Liver (tissue), 9 donors: ENCODE measurements around the gene TAS2R41. TPM values are rescaled to one million over a fixed set of nuclear protein-coding genes. Genes with fewer than 3 reads are reported as not detected.

Source experiments
- DNase-seq: peaks from one replicate; pipeline ENCODE4 v3.0.0-alpha.2; 2017; ENCODE audit warnings: low spot score
- H3K27ac ChIP-seq, 2 donors: one replicate each; pipeline ENCODE4 v1.7.0; 2013; ENCODE audit warnings: inconsistent platforms in 2 of 2, low read length in 2 of 2, control low read depth in 1 of 2, low read depth in 1 of 2, mild to moderate bottlenecking in 1 of 2
- H3K27me3 ChIP-seq, 4 donors: one replicate each; pipeline versions ENCODE4 v1.6.1 to v1.7.0; 2013; ENCODE audit warnings: low read length in 3 of 4, inconsistent platforms in 1 of 4, mild to moderate bottlenecking in 1 of 4, moderate library complexity in 1 of 4; ENCODE audit not compliant: control insufficient read depth in 4 of 4, insufficient read depth in 4 of 4
- H3K36me3 ChIP-seq, 4 donors: one replicate each; pipeline versions ENCODE4 v1.6.1 to v1.7.0; 2013; ENCODE audit warnings: low read length in 3 of 4, mild to moderate bottlenecking in 3 of 4, low read depth in 1 of 4, moderate library complexity in 1 of 4; ENCODE audit not compliant: control insufficient read depth in 4 of 4, insufficient read depth in 3 of 4
- H3K4me1 ChIP-seq, 4 donors: one replicate each; pipeline versions ENCODE4 v1.6.1 to v1.7.0; 2013; ENCODE audit warnings: low read length in 3 of 4, mild to moderate bottlenecking in 3 of 4, moderate library complexity in 1 of 4; ENCODE audit not compliant: control insufficient read depth in 4 of 4, insufficient read depth in 4 of 4
- H3K4me3 ChIP-seq, 3 donors: one replicate each; pipeline versions ENCODE4 v1.6.1 to v1.7.0; 2013; ENCODE audit warnings: low read length in 3 of 3, control low read depth in 1 of 3, low read depth in 1 of 3, mild to moderate bottlenecking in 1 of 3
- H3K9ac ChIP-seq, 2 donors: one replicate each; pipeline ENCODE4 v1.7.0; 2013; ENCODE audit warnings: low read length in 2 of 2, mild to moderate bottlenecking in 2 of 2, moderate library complexity in 2 of 2, control low read depth in 1 of 2, low read depth in 1 of 2
- H3K9me3 ChIP-seq, 4 donors: one replicate each; pipeline versions ENCODE4 v1.6.1 to v1.7.0; 2013; ENCODE audit warnings: low read length in 3 of 4; ENCODE audit not compliant: control insufficient read depth in 4 of 4
- ATF3 ChIP-seq: IDR thresholded peaks from 2 replicates; pipeline ENCODE4 v1.6.1; 2016; ENCODE audit warnings: antibody characterized with exemption
- CTCF ChIP-seq: fragments of 150-350 bp; IDR thresholded peaks from 2 replicates; pipeline ENCODE4 v1.5.1; 2017; ENCODE audit warnings: improper control_type of control experiment, low read depth, low read length; ENCODE audit not compliant: missing input control
- EGR1 ChIP-seq, 2 donors: IDR thresholded peaks; 2 replicates each; pipeline ENCODE4 v1.6.1; 2016 to 2018; ENCODE audit warnings: antibody characterized with exemption in 2 of 2, low read depth in 2 of 2
- FOXA1 ChIP-seq: IDR thresholded peaks from 2 replicates; pipeline ENCODE4 v1.6.1; 2016; ENCODE audit warnings: antibody characterized with exemption
- GABPA ChIP-seq, 2 donors: IDR thresholded peaks in 1 of 2; conservative IDR thresholded peaks in 1 of 2; 2 replicates each; pipeline ENCODE4 v1.6.1; 2016; ENCODE audit warnings: antibody characterized with exemption in 2 of 2, mild to moderate bottlenecking in 1 of 2, moderate library complexity in 1 of 2
- HNF4A ChIP-seq, 2 donors: conservative IDR thresholded peaks; 2 replicates each; pipeline ENCODE4 v1.6.1; 2016; ENCODE audit warnings: antibody characterized with exemption in 2 of 2, mild to moderate bottlenecking in 2 of 2
- HNF4G ChIP-seq: IDR thresholded peaks from 2 replicates; pipeline ENCODE4 v1.6.1; 2016; ENCODE audit warnings: antibody characterized with exemption
- JUND ChIP-seq, 2 donors: IDR thresholded peaks; 2 replicates each; pipeline ENCODE4 v1.6.1; 2016; ENCODE audit warnings: antibody characterized with exemption in 2 of 2
- MAX ChIP-seq: IDR thresholded peaks from 2 replicates; pipeline ENCODE4 v1.6.1; 2016; ENCODE audit warnings: antibody characterized with exemption
- NR2F2 ChIP-seq: IDR thresholded peaks from 2 replicates; pipeline ENCODE4 v1.6.1; 2016; ENCODE audit warnings: antibody characterized with exemption
- RAD21 ChIP-seq, 2 donors: IDR thresholded peaks; 2 replicates each; pipeline ENCODE4 v1.6.1; 2016; ENCODE audit warnings: antibody characterized with exemption in 2 of 2, mild to moderate bottlenecking in 2 of 2
- REST ChIP-seq: IDR thresholded peaks from 2 replicates; pipeline ENCODE4 v1.6.1; 2016; ENCODE audit warnings: antibody characterized with exemption, mild to moderate bottlenecking
- RXRA ChIP-seq, 2 donors: IDR thresholded peaks; 2 replicates each; pipeline ENCODE4 v1.6.1; 2017 to 2018; ENCODE audit warnings: antibody characterized with exemption in 2 of 2, mild to moderate bottlenecking in 1 of 2
- SP1 ChIP-seq: IDR thresholded peaks from 2 replicates; pipeline ENCODE4 v1.6.1; 2018; ENCODE audit warnings: antibody characterized with exemption, mild to moderate bottlenecking
- TAF1 ChIP-seq: conservative IDR thresholded peaks from 2 replicates; pipeline ENCODE4 v1.6.1; 2016; ENCODE audit warnings: antibody characterized with exemption, mild to moderate bottlenecking
- YY1 ChIP-seq: IDR thresholded peaks from 2 replicates; pipeline ENCODE4 v1.6.1; 2016; ENCODE audit warnings: antibody characterized with exemption, mild to moderate bottlenecking
- ZBTB33 ChIP-seq: IDR thresholded peaks from 2 replicates; pipeline ENCODE4 v1.6.1; 2016; ENCODE audit warnings: antibody characterized with exemption
- WGBS: extraction: QIAGEN DNeasy Blood & Tissue Kit; methylation state at CpG from one replicate; pipeline ENCODE4 v1.1.7; 2013; 5-methylcytosine and 5-hydroxymethylcytosine counted together
- polyA plus RNA-seq, 2 donors: library from polyadenylated mRNA; stranded (reverse) in 1 of 2; unstranded in 1 of 2; fragments of 200-250 nt in 1 of 2; fragments of >200 nt in 1 of 2; fragmentation: Nextera tagmentation in 1 of 2; extraction: Ambion mirVana in 1 of 2; gene quantifications; one replicate each; pipeline versions ENCODE4 v1.2.1 to v1.2.3, GENCODE V29; 2013 to 2015
- total RNA-seq, 2 donors: library from RNA; depleted of rRNA; stranded (reverse); fragments of >200 nt; gene quantifications; one replicate each; pipeline ENCODE4 v1.2.3, GENCODE V29; 2014
- donor health status: healthy.
- donor health status: healthy.
- donor health status: healthy.
- donor health status: healthy.
- donor health status: healthy.

Gene TAS2R41
- total and polyA plus RNA-seq, 4 donors: 0.25 TPM; not detected in 3

GRCh38 chr7:143455942-143456341 lies 21.7 kb upstream of the TAS2R41 start:
- Histone ChIP-seq H3K4me1 (no peaks in the 10 kb centered on the region), H3K27me3 (no peaks in the 10 kb centered on the region), H3K4me3 (no peak overlapping the region), H3K27ac (no peak overlapping the region), H3K9me3 (no peaks in the 10 kb centered on the region), H3K9ac (no peak overlapping the region), H3K36me3 (no peaks in the 10 kb centered on the region)
- no peak for DNase-seq
- TF ChIP-seq ATF3 (no peak), RAD21 (IDR thresholded peaks at IDR 0.05) (no peak), TAF1 (no peak), SP1 (no peak), NR2F2 (no peak), RXRA (IDR thresholded peaks at IDR 0.05) (no peak), GABPA (IDR thresholded peaks at IDR 0.05 in 1 of 2, conservative IDR thresholded peaks at IDR 0.05 in 1 of 2) (no peak), REST (no peak), HNF4A (conservative IDR thresholded peaks at IDR 0.05) (no peak), ZBTB33 (no peak), MAX (no peak), CTCF (no peak), YY1 (no peak), EGR1 (IDR thresholded peaks at IDR 0.05; ENCODE audit: low read depth in 2 of 2) (no peak), JUND (IDR thresholded peaks at IDR 0.05) (no peak), FOXA1 (no peak), HNF4G (no peak)
- WGBS: 85% methylated on average over 4 of the region's 4 CpGs
